Stimulated activated CD8-positive, alpha-beta memory T cell treated with anti-CD3 and anti-CD28 coated beads, Interleukin-4, amount 100 ng/mL, for 1 hour (primary cell): ENCODE results near the gene RPL41.
A peak's percentile ranks its signal among the peaks of the same experiment; 100 is the strongest.
"Not testable (repeated sequence)": the region's sequence is repeated elsewhere in the genome, so short reads cannot be mapped to it uniquely, and the experiment has no call there.

ENCODE experiments used
- DNase-seq, 2 donors: peaks; one replicate each; pipeline ENCODE4 v3.0.0-alpha.2; 2020; ENCODE audit warnings: low read depth in 2 of 2, low spot score in 1 of 2

The RPL41 gene

DNA sequence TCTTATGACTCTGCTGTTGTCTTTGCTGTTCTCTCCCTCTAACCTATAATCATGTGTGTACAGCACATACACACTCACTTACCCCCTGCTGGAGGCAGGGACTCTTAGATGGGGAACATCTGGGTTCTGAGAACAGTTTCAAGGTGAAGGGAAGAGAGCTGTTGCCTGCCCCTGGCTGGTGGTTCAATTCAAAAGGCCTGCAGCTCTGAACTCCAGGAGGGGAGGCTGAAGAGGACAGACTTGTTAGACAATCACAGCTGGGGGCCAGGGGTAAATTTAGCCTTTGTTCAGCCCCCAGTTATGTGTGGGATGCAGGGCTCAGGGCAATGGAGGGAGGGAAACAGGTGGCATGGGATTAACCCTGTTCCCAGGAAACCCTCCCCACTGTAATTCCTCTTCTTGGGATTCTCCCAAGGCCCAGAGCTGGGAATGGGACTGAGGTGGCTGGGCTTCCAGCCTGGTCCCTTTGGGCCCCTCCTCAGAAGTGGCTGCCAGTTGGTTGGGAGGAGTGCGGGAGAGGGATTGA is 37.9 kb downstream of the RPL41 start:
- no peak for DNase-seq

- DNase-seq: no peak
Measured at GRCh38 chr12:56154818-56155217, 38.4 kb downstream of the RPL41 start.

DNA sequence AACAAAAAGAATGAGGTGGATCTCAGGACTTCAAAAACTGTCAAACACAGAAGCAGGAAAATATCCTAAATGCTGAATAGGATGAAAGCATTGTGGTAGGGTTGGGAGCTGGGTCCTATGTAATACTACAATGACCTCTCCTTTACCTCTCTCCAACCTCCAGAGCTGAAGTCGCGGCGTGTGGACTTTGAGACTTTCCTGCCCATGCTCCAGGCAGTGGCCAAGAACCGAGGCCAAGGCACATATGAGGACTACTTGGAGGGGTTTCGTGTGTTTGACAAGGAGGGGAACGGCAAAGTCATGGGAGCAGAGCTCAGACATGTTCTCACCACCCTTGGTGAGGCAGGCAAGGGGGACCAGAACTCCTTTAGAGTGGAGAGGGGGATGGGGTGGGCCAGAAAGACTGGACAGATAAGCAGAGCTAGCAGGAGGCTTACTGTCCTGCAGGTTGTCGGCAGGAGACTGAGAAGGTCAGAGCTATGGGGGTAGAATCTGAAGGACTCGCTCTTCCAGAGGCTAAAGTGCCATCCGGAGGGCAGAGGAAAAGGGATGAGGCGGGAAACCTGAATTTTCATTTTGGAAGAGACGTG is 38.9 kb downstream of the RPL41 start:
- DNase-seq: no peak

- DNase-seq: not testable (repeated sequence)
Measured at GRCh38 chr12:56156464-56157200, 40.2 kb downstream of the RPL41 start.

GRCh38 chr12:56157201-56158028 is 41.0 kb downstream of the RPL41 start:
- DNase-seq: peak in 1 of 2 donors; percentile 10

DNA sequence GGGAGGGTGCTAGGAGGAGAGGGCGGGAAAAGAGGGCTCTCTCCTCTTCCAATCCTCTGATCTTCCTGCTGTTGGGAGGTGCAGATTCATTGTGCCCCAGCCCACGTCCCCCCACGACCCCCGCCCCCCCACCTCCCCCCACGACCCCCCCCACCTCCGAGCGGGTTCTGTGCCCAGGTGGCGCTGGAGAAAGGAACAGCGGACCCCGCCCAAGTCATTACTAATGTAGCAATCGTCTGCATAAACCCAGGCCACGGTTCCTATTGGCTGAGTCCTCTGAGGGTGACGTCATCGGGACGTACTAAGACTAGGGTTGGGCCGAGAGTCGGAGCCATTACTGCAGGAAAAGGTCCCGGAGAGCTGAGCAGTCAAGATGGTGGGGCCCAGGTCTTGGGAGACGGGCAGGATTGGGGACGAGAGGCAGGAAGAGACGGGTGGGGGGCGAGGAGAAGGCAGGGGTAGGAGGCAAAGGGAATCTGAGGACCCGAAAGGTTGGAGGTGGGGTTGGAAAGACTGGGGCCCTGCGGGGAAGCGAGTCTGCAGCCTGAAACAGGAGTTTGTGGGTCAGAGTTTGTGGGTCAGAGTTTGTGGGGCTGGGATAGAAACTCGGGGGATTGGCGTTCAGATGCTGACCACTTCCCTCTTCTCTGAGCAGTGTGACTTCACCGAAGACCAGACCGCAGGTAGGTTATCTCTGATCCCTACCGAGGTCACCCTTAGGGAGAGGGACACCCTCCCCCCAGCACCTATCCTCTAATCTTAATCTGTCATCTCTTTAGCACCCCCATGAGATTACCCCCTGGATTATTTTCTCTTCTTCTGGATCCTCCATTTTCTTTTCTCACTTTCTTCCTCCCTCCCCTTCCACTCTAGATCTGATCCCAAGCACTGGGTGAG is 41.8 kb downstream of the RPL41 start, which contains the start of gene MYL6:
Gene MYL6, plus strand, starts transcription at position 331 of the 897 bp plus-strand sequence. Its CDS starts 43 bp downstream, at position 374.
- peak; percentile 67 to 81 for DNase-seq

DNA sequence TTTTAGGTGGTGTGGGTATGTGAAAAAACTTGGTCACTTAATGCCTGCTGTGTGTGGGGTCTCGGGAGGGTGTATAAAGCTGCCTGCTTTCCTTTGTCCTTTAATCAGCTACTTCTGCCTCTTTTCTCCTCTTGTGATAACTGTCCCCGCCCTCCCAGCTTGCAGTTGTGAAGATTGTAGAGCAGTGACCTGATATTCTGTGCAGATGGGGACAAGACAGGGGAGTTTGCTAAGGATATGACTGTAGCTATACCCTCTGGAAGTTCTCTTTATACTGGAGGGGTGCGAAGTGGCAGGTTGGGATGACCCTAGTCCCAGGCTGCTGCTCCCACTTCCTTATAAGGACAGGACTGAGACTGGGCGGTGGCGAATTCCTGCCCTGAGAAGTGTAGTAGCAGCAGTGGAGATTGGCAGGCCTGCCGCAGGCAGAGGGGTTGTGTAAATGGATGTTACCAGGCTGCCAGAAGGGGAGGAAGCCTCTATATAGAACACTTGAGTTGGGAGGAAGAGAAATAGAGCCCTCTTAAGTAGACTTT is 42.6 kb downstream of the RPL41 start:
- DNase-seq: no peak

- DNase-seq: no peak
Measured at GRCh38 chr12:56159482-56160192, 43.2 kb downstream of the RPL41 start.

- no peak for DNase-seq
Measured at GRCh38 chr12:56160193-56160763, 43.8 kb downstream of the RPL41 start.

DNA sequence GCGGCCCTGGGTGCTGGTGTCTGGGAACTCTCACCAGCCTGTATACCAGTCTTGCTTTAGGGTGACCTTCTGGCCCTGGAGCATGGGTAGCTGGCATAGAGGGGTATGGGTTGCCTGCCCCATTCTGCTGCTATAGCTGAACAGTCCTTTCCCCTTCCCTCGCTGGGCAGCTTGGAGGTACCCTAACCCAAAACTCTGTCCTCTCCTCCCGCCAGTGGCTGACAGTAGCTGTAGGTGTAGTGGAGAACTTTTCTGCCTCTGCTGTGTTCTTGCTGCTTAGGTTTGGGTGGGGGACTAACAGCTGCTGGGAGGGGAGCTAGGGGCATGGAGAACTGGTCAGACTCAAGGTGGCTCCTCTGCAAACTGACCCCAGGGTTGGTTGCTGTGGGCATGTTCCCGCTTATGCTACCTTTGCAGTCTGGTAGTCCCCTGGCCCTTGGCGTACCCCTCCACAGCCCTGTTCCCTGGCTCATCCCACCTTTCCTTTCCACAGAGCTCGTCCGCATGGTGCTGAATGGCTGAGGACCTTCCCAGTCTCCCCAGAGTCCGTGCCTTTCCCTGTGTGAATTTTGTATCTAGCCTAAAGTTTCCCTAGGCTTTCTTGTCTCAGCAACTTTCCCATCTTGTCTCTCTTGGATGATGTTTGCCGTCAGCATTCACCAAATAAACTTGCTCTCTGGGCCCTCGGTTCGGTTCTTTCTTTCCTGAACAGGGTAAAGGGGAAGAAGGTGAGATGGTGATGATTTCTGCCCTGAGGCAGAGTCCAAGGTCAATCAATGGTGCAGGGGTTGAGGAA is 44.7 kb downstream of the RPL41 start:
- no peak for DNase-seq

- DNase-seq: no peak
Measured at GRCh38 chr12:56161690-56162351, 45.4 kb downstream of the RPL41 start.

DNA sequence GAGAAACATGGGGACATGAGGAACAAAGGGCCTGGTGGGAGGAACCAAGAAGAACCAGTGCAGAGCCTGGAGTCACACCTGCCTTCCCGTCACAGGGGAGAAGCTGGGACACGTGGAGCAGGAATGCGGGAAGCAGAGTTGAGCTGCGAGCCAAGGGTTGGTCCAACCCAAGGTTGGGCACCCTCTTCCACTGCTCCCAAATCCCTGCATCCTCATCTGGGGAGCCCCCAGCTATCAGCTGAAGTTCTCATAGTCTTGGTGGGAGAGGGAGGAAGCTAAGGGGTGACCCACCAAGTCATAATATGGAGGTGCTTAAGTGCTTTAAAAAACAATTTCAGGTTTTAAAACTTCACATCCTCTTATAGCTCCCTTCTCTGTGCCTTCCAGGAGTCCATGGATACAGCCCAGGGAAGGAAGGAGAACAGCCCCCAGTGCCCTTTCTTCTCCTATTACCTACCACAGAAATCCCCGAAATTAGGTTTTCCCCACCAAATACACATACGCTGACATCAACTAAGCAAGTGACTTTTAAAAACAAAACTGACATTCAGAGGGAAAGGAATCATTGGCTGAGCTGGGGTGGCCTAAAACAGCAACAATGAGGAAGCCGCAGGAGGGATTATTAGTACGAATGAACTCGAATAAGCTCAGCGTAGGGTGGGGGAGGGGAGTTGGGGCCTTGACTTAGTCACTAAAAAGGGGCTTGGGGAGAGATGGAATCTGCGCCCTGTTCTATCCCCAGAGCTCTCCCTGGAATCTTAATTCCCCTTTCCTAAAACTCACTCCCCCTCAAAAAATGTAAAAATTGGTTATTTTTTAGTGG is 46.2 kb downstream of the RPL41 start:
- no peak for DNase-seq

DNA sequence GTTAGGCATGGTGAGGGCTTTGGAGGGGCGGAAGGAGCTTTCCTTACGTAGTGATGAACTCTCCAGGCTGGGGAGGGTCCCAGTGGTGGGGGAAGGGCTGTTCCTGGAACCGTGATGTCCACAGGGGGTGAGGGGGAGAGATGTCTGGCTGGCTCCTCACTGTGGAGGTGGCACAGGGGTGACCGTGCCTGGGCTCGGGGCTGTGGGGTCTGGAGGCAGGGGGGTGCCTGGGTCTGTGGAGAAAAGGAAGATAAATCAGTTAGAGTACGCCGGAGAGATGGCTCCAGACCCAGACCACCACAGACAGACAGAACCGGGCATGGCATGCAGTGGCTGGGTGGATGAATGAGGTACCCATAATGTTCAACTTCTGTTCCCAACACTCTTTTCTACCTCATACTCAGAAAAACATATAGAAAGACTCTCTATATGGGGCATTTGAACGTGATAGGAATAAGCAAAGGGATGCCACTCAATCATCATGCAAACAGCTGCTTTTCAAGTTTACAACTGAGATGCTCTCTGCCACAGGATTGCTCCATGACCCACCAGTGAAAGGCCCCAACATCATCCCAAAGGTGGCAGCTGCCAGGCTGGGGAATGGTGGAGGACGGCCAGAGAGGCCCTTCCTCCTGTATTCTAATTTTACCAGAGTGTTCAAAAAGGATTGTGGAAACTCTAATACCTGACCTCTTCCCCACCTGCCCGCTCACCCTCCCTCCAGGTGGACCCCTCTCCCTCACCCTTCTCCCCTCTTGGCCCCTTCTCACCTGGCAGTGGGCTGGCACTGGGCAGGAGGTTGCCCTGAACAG is 47.3 kb downstream of the RPL41 start:
- no peak for DNase-seq

DNA sequence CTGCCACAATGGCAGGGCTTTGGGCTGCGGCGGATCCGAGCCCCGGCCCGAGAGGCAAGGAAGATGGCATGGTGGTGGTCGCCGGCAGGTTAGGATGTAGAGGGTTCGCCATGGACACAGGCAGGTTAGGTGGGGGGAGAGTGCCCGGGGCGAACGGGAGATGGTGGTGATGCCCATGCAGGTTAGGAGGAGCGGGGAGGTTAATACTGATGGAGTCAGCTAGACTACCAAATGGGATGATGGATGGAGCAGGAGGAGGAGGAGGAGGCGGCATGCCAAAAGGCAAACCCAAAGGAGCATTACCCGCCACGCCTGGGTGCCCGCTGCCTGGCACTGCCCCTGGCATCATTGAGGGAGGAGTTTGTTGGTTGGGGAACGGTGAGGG is 47.9 kb downstream of the RPL41 start:
- DNase-seq: no peak

GRCh38 chr12:56165369-56165768 is 48.9 kb downstream of the RPL41 start:
- DNase-seq: no peak
